Right lobe of liver (tissue), 4 donors: ENCODE data around the gene PRSS27.

ENCODE experiments used
- CTCF ChIP-seq, 4 donors: fragments of 200-600 bp in 3 of 4; fragments of 450-650 bp in 1 of 4; IDR thresholded peaks; one replicate each; pipeline versions ENCODE4 v1.5.1 to v1.8.0; 2016 to 2022; ENCODE audit warnings: antibody characterized with exemption in 4 of 4, mild to moderate bottlenecking in 2 of 4
- POLR2A ChIP-seq: fragments of 450-650 bp; IDR thresholded peaks from one replicate; pipeline ENCODE4 v1.6.1; 2017; ENCODE audit warnings: antibody characterized with exemption, mild to moderate bottlenecking
- donor health status: DM: no; HTN: no; CAD: no.
- donor health status: DM: no; HTN: no; CAD: no.
- donor health status: DM: no; HTN: yes; CAD: no.

- TF ChIP-seq POLR2A (peak; percentile 89), CTCF (IDR thresholded peaks at IDR 0.05) (peak in 1 of 4 donors; percentile 10)
Measured at GRCh38 chr16:2682209-2683021, 37.6 kb downstream of the PRSS27 start, which contains the start of gene KCTD5.
